ENCODE data around the gene TEKT2. TPM values are rescaled to one million over a fixed set of nuclear protein-coding genes. Genes with fewer than 3 reads are reported as not detected.

TEKT2 gene
- total RNA-seq, result 0.12 TPM in 1 of 2 replicates, not detected in the other

GRCh38 chr1:36083635-36084496 lies at the start of gene TEKT2:
Gene TEKT2 (plus strand): TSS chr1:36084094. CDS start chr1:36084922, 828 bp downstream.

GRCh38 chr1:36088577-36089392 lies 4.9 kb downstream of the TEKT2 start, which contains the start of gene ADPRS:
Gene ADPRS (plus strand): TSS chr1:36088892. CDS start chr1:36088905, 13 bp downstream.

GRCh38 chr1:36125129-36125991 lies 41.5 kb downstream of the TEKT2 start, which contains the start of gene COL8A2:
Gene COL8A2 (minus strand): TSS chr1:36125222. CDS start chr1:36100242, 24,980 bp downstream.

Other genes starting within 250 kb of the TEKT2 start
- 25.5 and 26.8 TPM in 2 replicates for gene AGO1, start 200.9 kb upstream of the TEKT2 start, total RNA-seq
- 23.7 and 24.9 TPM in 2 replicates for gene AGO3, start 153.0 kb upstream of the TEKT2 start, total RNA-seq
- 27.1 and 31.8 TPM in 2 replicates for gene ADPRS, start 4.8 kb downstream of the TEKT2 start, total RNA-seq
- 38.0 and 39.0 TPM in 2 replicates for gene COL8A2, start 41.1 kb downstream of the TEKT2 start, total RNA-seq
- 72.9 and 114 TPM in 2 replicates for gene TRAPPC3, start 65.4 kb downstream of the TEKT2 start, total RNA-seq
- 159 and 182 TPM in 2 replicates for gene MAP7D1, start 72.1 kb downstream of the TEKT2 start, total RNA-seq
- gene THRAP3, start 140.3 kb downstream of the TEKT2 start, total RNA-seq, result 119 and 123 TPM in 2 replicates
- gene SH3D21, start 222.3 kb downstream of the TEKT2 start, total RNA-seq, result 5.7 and 7.2 TPM in 2 replicates
- gene EVA1B, start 239.6 kb downstream of the TEKT2 start, total RNA-seq, result 189 and 272 TPM in 2 replicates